ENCODE data around the gene DUSP11. TPM values are rescaled to one million over a fixed set of nuclear protein-coding genes. Genes with fewer than 3 reads are reported as not detected.
A peak's percentile ranks its signal among the peaks of the same experiment; 100 is the strongest.

The DUSP11 gene
- total and polyA plus RNA-seq, 2 of the 13 experiments (the other 11 are each of a cell fraction or from before 2014, with no cell fraction given): 30.5 to 36.2 TPM

DNA sequence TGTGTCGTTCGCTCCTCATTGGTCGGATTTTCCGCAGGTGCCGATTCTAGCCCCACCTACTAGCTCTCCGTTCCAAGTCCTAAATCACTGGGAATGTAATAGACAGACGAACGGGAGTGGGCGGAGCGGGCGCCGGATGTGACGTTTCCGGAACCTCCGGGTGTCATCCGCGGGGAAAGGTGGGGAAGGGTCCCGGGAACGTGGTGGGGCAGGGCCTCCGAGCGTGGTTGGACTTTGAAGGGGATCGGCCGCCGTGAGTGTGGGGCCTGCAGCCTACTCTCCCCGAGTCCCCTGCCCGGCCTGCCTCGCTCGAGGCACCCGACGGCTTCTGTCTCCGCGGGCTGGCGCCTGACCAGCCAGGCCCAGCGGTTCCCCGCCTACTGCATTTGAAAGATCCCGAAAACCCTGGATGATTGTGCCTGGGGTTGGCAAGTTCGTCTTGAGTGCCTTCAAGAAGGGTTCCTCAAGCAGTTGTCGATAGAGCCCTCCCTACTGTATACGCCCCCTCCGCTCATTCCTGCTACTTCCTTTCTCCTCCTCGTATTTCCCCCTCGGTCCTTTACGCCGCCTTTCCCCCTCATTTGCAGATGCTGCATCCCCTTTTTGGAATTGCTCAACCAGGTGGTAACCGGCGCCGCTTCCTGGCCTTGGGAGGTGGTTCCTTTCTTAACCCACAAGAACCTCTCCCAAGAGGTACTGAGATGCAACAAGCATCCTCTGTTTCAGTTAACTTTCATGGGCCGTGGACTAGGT lies 49.1 kb upstream of the DUSP11 start, which contains the start of gene STAMBP (continued):
- TF ChIP-seq, protein P1, sequence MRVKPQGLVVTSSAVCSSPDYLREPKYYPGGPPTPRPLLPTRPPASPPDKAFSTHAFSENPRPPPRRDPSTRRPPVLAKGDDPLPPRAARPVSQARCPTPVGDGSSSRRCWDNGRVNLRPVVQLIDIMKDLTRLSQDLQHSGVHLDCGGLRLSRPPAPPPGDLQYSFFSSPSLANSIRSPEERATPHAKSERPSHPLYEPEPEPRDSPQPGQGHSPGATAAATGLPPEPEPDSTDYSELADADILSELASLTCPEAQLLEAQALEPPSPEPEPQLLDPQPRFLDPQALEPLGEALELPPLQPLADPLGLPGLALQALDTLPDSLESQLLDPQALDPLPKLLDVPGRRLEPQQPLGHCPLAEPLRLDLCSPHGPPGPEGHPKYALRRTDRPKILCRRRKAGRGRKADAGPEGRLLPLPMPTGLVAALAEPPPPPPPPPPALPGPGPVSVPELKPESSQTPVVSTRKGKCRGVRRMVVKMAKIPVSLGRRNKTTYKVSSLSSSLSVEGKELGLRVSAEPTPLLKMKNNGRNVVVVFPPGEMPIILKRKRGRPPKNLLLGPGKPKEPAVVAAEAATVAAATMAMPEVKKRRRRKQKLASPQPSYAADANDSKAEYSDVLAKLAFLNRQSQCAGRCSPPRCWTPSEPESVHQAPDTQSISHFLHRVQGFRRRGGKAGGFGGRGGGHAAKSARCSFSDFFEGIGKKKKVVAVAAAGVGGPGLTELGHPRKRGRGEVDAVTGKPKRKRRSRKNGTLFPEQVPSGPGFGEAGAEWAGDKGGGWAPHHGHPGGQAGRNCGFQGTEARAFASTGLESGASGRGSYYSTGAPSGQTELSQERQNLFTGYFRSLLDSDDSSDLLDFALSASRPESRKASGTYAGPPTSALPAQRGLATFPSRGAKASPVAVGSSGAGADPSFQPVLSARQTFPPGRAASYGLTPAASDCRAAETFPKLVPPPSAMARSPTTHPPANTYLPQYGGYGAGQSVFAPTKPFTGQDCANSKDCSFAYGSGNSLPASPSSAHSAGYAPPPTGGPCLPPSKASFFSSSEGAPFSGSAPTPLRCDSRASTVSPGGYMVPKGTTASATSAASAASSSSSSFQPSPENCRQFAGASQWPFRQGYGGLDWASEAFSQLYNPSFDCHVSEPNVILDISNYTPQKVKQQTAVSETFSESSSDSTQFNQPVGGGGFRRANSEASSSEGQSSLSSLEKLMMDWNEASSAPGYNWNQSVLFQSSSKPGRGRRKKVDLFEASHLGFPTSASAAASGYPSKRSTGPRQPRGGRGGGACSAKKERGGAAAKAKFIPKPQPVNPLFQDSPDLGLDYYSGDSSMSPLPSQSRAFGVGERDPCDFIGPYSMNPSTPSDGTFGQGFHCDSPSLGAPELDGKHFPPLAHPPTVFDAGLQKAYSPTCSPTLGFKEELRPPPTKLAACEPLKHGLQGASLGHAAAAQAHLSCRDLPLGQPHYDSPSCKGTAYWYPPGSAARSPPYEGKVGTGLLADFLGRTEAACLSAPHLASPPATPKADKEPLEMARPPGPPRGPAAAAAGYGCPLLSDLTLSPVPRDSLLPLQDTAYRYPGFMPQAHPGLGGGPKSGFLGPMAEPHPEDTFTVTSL (CRISPR knock-in tag; IDR thresholded peaks at IDR 0.05; ENCODE audit: borderline replicate concordance): no peak
- TF ChIP-seq ZNF557 (CRISPR knock-in tag; IDR thresholded peaks at IDR 0.05): no peak
- TF ChIP-seq SKI (IDR thresholded peaks at IDR 0.05; ENCODE audit: partially characterized antibody): peak; percentile 21
- TF ChIP-seq ZFP36 (IDR thresholded peaks at IDR 0.05; ENCODE audit: borderline replicate concordance, low read depth, low read length, partially characterized antibody): no peak
- TF ChIP-seq RARA (CRISPR knock-in tag; IDR thresholded peaks at IDR 0.05): peak; percentile 39; the same call in 1 of the 2 replicates
- no peak for TF ChIP-seq ZNF296 (CRISPR knock-in tag; conservative IDR thresholded peaks at IDR 0.05)
- TF ChIP-seq MTA1 (CRISPR knock-in tag; IDR thresholded peaks at IDR 0.05; ENCODE audit: borderline replicate concordance): peak; percentile 55; the same call in 1 of the 2 replicates
- TF ChIP-seq ZNF614 (CRISPR knock-in tag; IDR thresholded peaks at IDR 0.05; ENCODE audit: borderline replicate concordance): peak; percentile 67; the same call in 1 of the 2 replicates
- peak; percentile 95 for TF ChIP-seq PHF8 (CRISPR knock-in tag; IDR thresholded peaks at IDR 0.05)
- no peak for TF ChIP-seq ZNF816 (CRISPR knock-in tag; IDR thresholded peaks at IDR 0.05; ENCODE audit: borderline replicate concordance)
- peak; percentile 37; the same call in 1 of the 2 replicates for TF ChIP-seq ARNTL (CRISPR knock-in tag; IDR thresholded peaks at IDR 0.05)
- TF ChIP-seq, protein P2, sequence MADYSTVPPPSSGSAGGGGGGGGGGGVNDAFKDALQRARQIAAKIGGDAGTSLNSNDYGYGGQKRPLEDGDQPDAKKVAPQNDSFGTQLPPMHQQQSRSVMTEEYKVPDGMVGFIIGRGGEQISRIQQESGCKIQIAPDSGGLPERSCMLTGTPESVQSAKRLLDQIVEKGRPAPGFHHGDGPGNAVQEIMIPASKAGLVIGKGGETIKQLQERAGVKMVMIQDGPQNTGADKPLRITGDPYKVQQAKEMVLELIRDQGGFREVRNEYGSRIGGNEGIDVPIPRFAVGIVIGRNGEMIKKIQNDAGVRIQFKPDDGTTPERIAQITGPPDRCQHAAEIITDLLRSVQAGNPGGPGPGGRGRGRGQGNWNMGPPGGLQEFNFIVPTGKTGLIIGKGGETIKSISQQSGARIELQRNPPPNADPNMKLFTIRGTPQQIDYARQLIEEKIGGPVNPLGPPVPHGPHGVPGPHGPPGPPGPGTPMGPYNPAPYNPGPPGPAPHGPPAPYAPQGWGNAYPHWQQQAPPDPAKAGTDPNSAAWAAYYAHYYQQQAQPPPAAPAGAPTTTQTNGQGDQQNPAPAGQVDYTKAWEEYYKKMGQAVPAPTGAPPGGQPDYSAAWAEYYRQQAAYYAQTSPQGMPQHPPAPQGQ (CRISPR knock-in tag; IDR thresholded peaks at IDR 0.05; ENCODE audit: borderline replicate concordance): no peak
- TF ChIP-seq, protein P3, sequence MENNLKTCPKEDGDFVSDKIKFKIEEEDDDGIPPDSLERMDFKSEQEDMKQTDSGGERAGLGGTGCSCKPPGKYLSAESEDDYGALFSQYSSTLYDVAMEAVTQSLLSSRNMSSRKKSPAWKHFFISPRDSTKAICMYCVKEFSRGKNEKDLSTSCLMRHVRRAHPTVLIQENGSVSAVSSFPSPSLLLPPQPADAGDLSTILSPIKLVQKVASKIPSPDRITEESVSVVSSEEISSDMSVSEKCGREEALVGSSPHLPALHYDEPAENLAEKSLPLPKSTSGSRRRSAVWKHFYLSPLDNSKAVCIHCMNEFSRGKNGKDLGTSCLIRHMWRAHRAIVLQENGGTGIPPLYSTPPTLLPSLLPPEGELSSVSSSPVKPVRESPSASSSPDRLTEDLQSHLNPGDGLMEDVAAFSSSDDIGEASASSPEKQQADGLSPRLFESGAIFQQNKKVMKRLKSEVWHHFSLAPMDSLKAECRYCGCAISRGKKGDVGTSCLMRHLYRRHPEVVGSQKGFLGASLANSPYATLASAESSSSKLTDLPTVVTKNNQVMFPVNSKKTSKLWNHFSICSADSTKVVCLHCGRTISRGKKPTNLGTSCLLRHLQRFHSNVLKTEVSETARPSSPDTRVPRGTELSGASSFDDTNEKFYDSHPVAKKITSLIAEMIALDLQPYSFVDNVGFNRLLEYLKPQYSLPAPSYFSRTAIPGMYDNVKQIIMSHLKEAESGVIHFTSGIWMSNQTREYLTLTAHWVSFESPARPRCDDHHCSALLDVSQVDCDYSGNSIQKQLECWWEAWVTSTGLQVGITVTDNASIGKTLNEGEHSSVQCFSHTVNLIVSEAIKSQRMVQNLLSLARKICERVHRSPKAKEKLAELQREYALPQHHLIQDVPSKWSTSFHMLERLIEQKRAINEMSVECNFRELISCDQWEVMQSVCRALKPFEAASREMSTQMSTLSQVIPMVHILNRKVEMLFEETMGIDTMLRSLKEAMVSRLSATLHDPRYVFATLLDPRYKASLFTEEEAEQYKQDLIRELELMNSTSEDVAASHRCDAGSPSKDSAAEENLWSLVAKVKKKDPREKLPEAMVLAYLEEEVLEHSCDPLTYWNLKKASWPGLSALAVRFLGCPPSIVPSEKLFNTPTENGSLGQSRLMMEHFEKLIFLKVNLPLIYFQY (CRISPR knock-in tag; IDR thresholded peaks at IDR 0.05; ENCODE audit: borderline replicate concordance): no peak
- TF ChIP-seq SP140L (CRISPR knock-in tag; IDR thresholded peaks at IDR 0.05; ENCODE audit: borderline replicate concordance): no peak
- TF ChIP-seq NFE2L1 (CRISPR knock-in tag; IDR thresholded peaks at IDR 0.05; ENCODE audit: borderline replicate concordance): no peak
